Parathyroid adenoma (tissue), 2 donors: ENCODE results near the gene ZNF132.
A peak's percentile ranks its signal among the peaks of the same experiment; 100 is the strongest.

Experiments used
- H2AFZ ChIP-seq: fragments of 300-600 bp; sonication (generic); one replicate; pipeline ENCODE4 v1.7.0; 2017; ENCODE audit warnings: antibody characterized with exemption, mild to moderate bottlenecking
- H3K27ac ChIP-seq: fragments of 300-600 bp; sonication (generic); one replicate; pipeline ENCODE4 v1.7.0; 2017
- H3K27me3 ChIP-seq: fragments of 300-600 bp; sonication (generic); one replicate; pipeline ENCODE4 v1.7.0; 2017; ENCODE audit warnings: low read length; ENCODE audit not compliant: control insufficient read depth, insufficient read depth
- H3K36me3 ChIP-seq: fragments of 300-600 bp; sonication (generic); one replicate; pipeline ENCODE4 v1.7.0; 2017; ENCODE audit warnings: low read length; ENCODE audit not compliant: control insufficient read depth, insufficient read depth
- H3K4me1 ChIP-seq: fragments of 300-600 bp; sonication (generic); one replicate; pipeline ENCODE4 v1.7.0; 2017; ENCODE audit warnings: control low read depth
- H3K4me2 ChIP-seq: fragments of 300-600 bp; sonication (generic); one replicate; pipeline ENCODE4 v1.7.0; 2017; ENCODE audit warnings: low read length
- H3K4me3 ChIP-seq: fragments of 300-600 bp; sonication (generic); one replicate; pipeline ENCODE4 v1.7.0; 2017; ENCODE audit warnings: low read depth, low read length
- H3K79me2 ChIP-seq: fragments of 300-600 bp; sonication (generic); one replicate; pipeline ENCODE4 v1.7.0; 2017; ENCODE audit warnings: control low read depth
- H3K9ac ChIP-seq: fragments of 300-600 bp; sonication (generic); one replicate; pipeline ENCODE4 v1.7.0; 2017; ENCODE audit warnings: mild to moderate bottlenecking
- H3K9me3 ChIP-seq: fragments of 300-600 bp; sonication (generic); one replicate; pipeline ENCODE4 v1.7.0; 2017; ENCODE audit warnings: low read length; ENCODE audit not compliant: control insufficient read depth
- CTCF ChIP-seq: fragments of 300-600 bp; sonication (generic); IDR thresholded peaks from one replicate; pipeline ENCODE4 v1.7.0; 2017; ENCODE audit warnings: antibody characterized with exemption, mild to moderate bottlenecking
- donor health status: primary hyperparathyroidism.

ZNF132 gene

DNA sequence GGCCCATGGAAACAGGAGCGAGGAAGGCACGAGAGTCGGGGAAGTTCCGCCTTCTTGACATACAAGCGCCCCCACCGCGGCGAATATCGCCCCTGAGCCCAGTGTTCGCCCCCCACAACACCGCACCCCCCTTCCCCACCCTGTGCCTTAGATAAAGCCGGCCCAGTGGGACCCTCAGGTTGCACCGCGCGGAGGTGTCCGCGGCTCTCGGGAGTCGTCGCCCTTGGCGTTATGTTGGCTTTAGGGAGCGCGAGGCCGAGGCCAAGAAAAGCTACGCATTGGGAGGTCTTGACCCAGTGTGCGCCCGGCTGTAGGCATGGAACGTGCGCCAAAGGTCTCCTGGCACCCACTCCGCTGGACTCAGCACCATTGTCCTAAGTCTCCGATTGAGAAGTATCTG is 603 bp upstream of the ZNF132 start:
- Histone ChIP-seq H3K4me1 (peaks cover 7% of the 10 kb centered on the region), H3K36me3 (peaks cover 9% of the 10 kb centered on the region), H3K27me3 (no peaks in the 10 kb centered on the region), H2AFZ (peak overlapping the region; percentile 89), H3K4me3 (peak overlapping the region; percentile 88), H3K9me3 (peaks cover 3% of the 10 kb centered on the region), H3K27ac (peak overlapping the region; percentile 81), H3K9ac (no peak overlapping the region), H3K4me2 (peak overlapping the region; percentile 92), H3K79me2 (peaks cover 14% of the 10 kb centered on the region)
- TF ChIP-seq CTCF = no peak

DNA sequence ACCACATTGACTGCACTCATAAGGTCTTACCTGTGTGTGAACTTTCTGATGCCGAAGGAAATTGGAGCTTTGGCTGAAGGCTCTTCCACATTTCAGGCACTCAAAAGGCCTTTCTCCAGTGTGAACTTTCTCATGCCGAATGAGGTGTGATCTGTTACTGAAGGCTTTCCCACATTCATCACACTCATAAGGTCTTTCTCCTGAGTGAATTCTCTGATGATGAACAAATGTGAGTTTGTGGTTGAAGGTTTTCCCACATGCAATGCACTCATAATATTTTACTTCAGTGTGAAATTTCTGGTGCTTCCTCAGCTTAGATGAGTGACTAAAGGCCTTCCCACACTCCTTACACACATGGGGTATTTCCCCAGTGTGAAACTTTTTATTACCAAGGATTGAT is 5.7 kb downstream of the ZNF132 start:
- peaks cover 7% of the 10 kb centered on the region for H3K79me2 ChIP-seq
- H3K4me3 ChIP-seq = no peak overlapping the region
- H3K9me3 ChIP-seq = peaks cover 29% of the 10 kb centered on the region
- no peak overlapping the region for H3K4me2 ChIP-seq
- H3K27me3 ChIP-seq = no peaks in the 10 kb centered on the region
- H3K4me1 ChIP-seq = peaks cover 5% of the 10 kb centered on the region
- no peak overlapping the region for H3K27ac ChIP-seq
- no peak overlapping the region for H3K9ac ChIP-seq
- TF ChIP-seq CTCF = no peak
- H2AFZ ChIP-seq = no peak overlapping the region
- peaks cover 30% of the 10 kb centered on the region for H3K36me3 ChIP-seq

DNA sequence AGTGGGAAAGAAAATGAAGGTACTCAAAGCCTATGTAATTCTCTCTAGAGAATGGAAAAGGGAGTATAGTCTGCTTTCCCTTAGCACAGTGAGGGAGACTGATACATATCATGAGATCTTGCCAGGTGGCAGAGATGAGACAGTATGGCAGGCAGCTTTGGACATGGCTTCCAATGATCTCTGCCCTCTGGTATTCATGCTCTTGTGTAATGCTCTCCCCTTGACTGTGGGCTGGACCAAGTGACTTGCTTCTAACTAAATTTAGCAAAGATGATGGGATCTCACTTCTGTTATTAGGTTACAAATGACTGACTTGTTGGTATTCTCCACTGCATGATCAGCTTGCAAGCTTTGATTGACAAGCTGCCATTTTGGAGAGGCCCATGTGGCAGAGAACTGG is 10.2 kb downstream of the ZNF132 start:
- Histone ChIP-seq H3K36me3 (peaks cover 19% of the 10 kb centered on the region), H3K27ac (no peak overlapping the region), H2AFZ (no peak overlapping the region), H3K4me1 (no peaks in the 10 kb centered on the region), H3K79me2 (no peaks in the 10 kb centered on the region), H3K4me2 (no peak overlapping the region), H3K27me3 (no peaks in the 10 kb centered on the region), H3K9ac (no peak overlapping the region), H3K9me3 (peaks cover 29% of the 10 kb centered on the region), H3K4me3 (no peak overlapping the region)
- TF ChIP-seq CTCF = no peak

GRCh38 chr19:58428617-58429016 is 11.3 kb downstream of the ZNF132 start:
- Histone ChIP-seq H3K79me2 (no peaks in the 10 kb centered on the region), H3K4me2 (no peak overlapping the region), H3K4me1 (no peaks in the 10 kb centered on the region), H3K27ac (no peak overlapping the region), H3K36me3 (peaks cover 10% of the 10 kb centered on the region), H3K9me3 (peaks cover 17% of the 10 kb centered on the region), H3K27me3 (no peaks in the 10 kb centered on the region), H2AFZ (no peak overlapping the region), H3K9ac (no peak overlapping the region), H3K4me3 (no peak overlapping the region)
- TF ChIP-seq CTCF = no peak

DNA sequence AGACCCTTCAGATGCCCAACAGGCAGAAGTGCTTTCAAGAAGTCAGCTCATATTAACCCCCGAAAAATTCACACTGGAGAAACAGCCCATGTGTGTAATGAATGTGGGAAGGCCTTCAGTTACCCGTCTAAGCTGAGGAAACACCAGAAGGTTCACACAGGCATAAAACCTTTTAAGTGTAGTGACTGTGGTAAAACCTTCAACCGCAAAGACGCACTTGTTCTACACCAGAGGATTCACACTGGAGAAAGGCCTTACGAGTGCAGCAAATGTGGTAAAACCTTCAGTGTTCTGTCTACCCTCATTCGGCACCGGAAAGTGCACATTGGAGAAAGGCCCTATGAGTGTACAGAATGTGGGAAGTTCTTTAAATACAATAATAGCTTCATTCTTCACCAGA is 22.9 kb downstream of the ZNF132 start:
- Histone ChIP-seq H2AFZ (no peak overlapping the region), H3K4me2 (no peak overlapping the region), H3K27ac (no peak overlapping the region), H3K79me2 (peaks cover 25% of the 10 kb centered on the region), H3K27me3 (no peaks in the 10 kb centered on the region), H3K36me3 (no peaks in the 10 kb centered on the region), H3K4me1 (no peaks in the 10 kb centered on the region), H3K9ac (no peak overlapping the region), H3K9me3 (no peaks in the 10 kb centered on the region), H3K4me3 (no peak overlapping the region)
- no peak for TF ChIP-seq CTCF
